Breast epithelium (tissue), 4 donors: ENCODE measurements around the gene LGR4. TPM values are rescaled to one million over a fixed set of nuclear protein-coding genes. Genes with fewer than 3 reads are reported as not detected.
A peak's percentile ranks its signal among the peaks of the same experiment; 100 is the strongest.

Experiments
- DNase-seq, 2 donors: peaks; one replicate each; pipeline ENCODE4 v3.0.0-alpha.2; 2019; ENCODE audit warnings: low spot score in 2 of 2
- H3K27ac ChIP-seq, 2 donors: fragments of 200-600 bp; sonication (generic) in 1 of 2; one replicate each; pipeline ENCODE4 v1.5.1; 2016 to 2019; ENCODE audit warnings: mild to moderate bottlenecking in 1 of 2
- H3K27me3 ChIP-seq, 2 donors: fragments of 200-600 bp; sonication (generic) in 1 of 2; one replicate each; pipeline versions ENCODE4 v1.5.1 to v1.6.0; 2017 to 2019; ENCODE audit warnings: control low read depth in 1 of 2, mild to moderate bottlenecking in 1 of 2
- H3K36me3 ChIP-seq: fragments of 200-600 bp; one replicate; pipeline ENCODE4 v1.5.1; 2019
- H3K4me1 ChIP-seq, 2 donors: fragments of 200-600 bp; sonication (generic); one replicate each; pipeline ENCODE4 v1.5.1; 2016 to 2019; ENCODE audit warnings: control low read depth in 1 of 2
- H3K4me3 ChIP-seq, 3 donors: fragments of 200-600 bp; sonication (generic); 1 replicate in 2 of 3; 2 replicates in 1 of 3; pipeline ENCODE4 v1.5.1; 2016 to 2019; ENCODE audit warnings: mild to moderate bottlenecking in 3 of 3, moderate library complexity in 2 of 3
- H3K9me3 ChIP-seq, 2 donors: fragments of 200-600 bp; sonication (generic) in 1 of 2; one replicate each; pipeline ENCODE4 v1.5.1; 2016 to 2019; ENCODE audit warnings: control low read depth in 1 of 2
- CTCF ChIP-seq, 3 donors: fragments of 450-650 bp; IDR thresholded peaks; one replicate each; pipeline ENCODE4 v1.5.1; 2016 to 2017; ENCODE audit warnings: antibody characterized with exemption in 3 of 3, mild to moderate bottlenecking in 3 of 3, moderate library complexity in 3 of 3
- POLR2A ChIP-seq: fragments of 450-650 bp; IDR thresholded peaks from one replicate; pipeline ENCODE4 v1.6.1; 2016; ENCODE audit warnings: antibody characterized with exemption, mild to moderate bottlenecking, moderate library complexity
- POLR2AphosphoS5 ChIP-seq, 3 donors: sonication (generic); formaldehyde crosslinking; IDR thresholded peaks; one replicate each; pipeline ENCODE4 v1.6.1; 2017; ENCODE audit warnings: antibody characterized with exemption in 3 of 3
- intact Hi-C: fragments of 100-400 bp; cut with DNase I; formaldehyde crosslinking; loops from one replicate; pipeline ENCODE4 v1.15.1; 2023; ENCODE audit warnings: low total_unique reads
- total RNA-seq, 3 donors: library from RNA; depleted of rRNA; stranded (reverse); fragments of >200 nt; gene quantifications; one replicate each; pipeline ENCODE4 v1.1.0, GENCODE V29; 2016

LGR4 gene
- total RNA-seq, 3 donors from 2014 or later, result 28.5 to 93.7 (median 34.2) TPM

GRCh38 chr11:27475622-27476021 is 3.0 kb upstream of the LGR4 start:
- H3K4me3 ChIP-seq, result no peak overlapping the region
- H3K36me3 ChIP-seq, result no peaks in the 10 kb centered on the region
- intact Hi-C loops, result loop anchor here (5.0 kb wide), 1 partner anchor 168 kb away; no protein-coding TSS in a partner anchor
- no peaks in the 10 kb centered on the region for H3K9me3 ChIP-seq
- H3K27me3 ChIP-seq, result no peaks in the 10 kb centered on the region
- H3K4me1 ChIP-seq, result no peaks in the 10 kb centered on the region
- DNase-seq, result no peak
- no peak overlapping the region for H3K27ac ChIP-seq
- TF ChIP-seq POLR2A, result no peak
- no peak for TF ChIP-seq CTCF (IDR thresholded peaks at IDR 0.05)
- no peak for TF ChIP-seq POLR2AphosphoS5 (IDR thresholded peaks at IDR 0.05)

GRCh38 chr11:27473017-27473406 is 422 bp upstream of the LGR4 start:
- intact Hi-C loops, result no loop called here
- Histone ChIP-seq H3K36me3 (no peaks in the 10 kb centered on the region), H3K27me3 (no peaks in the 10 kb centered on the region), H3K4me3 (peak overlapping the region; percentile 77 to 93 (median 91)), H3K9me3 (no peaks in the 10 kb centered on the region), H3K4me1 (no peaks in the 10 kb centered on the region), H3K27ac (peak overlapping the region; percentile 29 to 88)
- DNase-seq, result no peak
- TF ChIP-seq CTCF (IDR thresholded peaks at IDR 0.05) (no peak), POLR2A (no peak), POLR2AphosphoS5 (IDR thresholded peaks at IDR 0.05) (no peak)

- intact Hi-C loops, result no loop called here
- Histone ChIP-seq H3K27ac (peak overlapping the region; percentile 88 to 95), H3K36me3 (no peaks in the 10 kb centered on the region), H3K4me3 (peak overlapping the region; percentile 77 to 93 (median 91)), H3K27me3 (no peaks in the 10 kb centered on the region), H3K4me1 (no peaks in the 10 kb centered on the region), H3K9me3 (no peaks in the 10 kb centered on the region)
- peak; percentile 41 to 52 for DNase-seq
- TF ChIP-seq POLR2AphosphoS5 (IDR thresholded peaks at IDR 0.05), result no peak
- no peak for TF ChIP-seq POLR2A
- TF ChIP-seq CTCF (IDR thresholded peaks at IDR 0.05), result no peak
Observed at GRCh38 chr11:27471589-27472397, 797 bp downstream of the LGR4 start.

GRCh38 chr11:27470826-27471588 is 1.6 kb downstream of the LGR4 start:
- no peak for TF ChIP-seq CTCF (IDR thresholded peaks at IDR 0.05)
- no peak for TF ChIP-seq POLR2AphosphoS5 (IDR thresholded peaks at IDR 0.05)
- no peak for TF ChIP-seq POLR2A
- no peak for DNase-seq
- Histone ChIP-seq H3K4me3 (peak overlapping the region; percentile 77 to 93 (median 91)), H3K27me3 (no peaks in the 10 kb centered on the region), H3K9me3 (no peaks in the 10 kb centered on the region), H3K4me1 (no peaks in the 10 kb centered on the region), H3K36me3 (no peaks in the 10 kb centered on the region), H3K27ac (peak overlapping the region; percentile 88 to 95)
- intact Hi-C loops, result no loop called here

- intact Hi-C loops, result no loop called here
- H3K27ac ChIP-seq, result peak overlapping the region; percentile 84 to 88
- H3K4me1 ChIP-seq, result no peaks in the 10 kb centered on the region
Observed at GRCh38 chr11:27470166-27470565, 2.4 kb downstream of the LGR4 start.

More at GRCh38 chr11:27470166-27470565, 2.4 kb downstream of the LGR4 start:
- no peak for DNase-seq
- Histone ChIP-seq H3K4me3 (peak overlapping the region in 2 of 3 donors; percentile 91 to 93), H3K9me3 (no peaks in the 10 kb centered on the region), H3K36me3 (no peaks in the 10 kb centered on the region), H3K27me3 (no peaks in the 10 kb centered on the region)
- TF ChIP-seq POLR2A, result no peak
- TF ChIP-seq CTCF (IDR thresholded peaks at IDR 0.05), result no peak
